ENCODE results near the gene CYLD. TPM values are rescaled to one million over a fixed set of nuclear protein-coding genes. Genes with fewer than 3 reads are reported as not detected.

Gene CYLD
- total RNA-seq, 3 donors from 2014 or later, result 40.6 to 62.9 (median 43.4) TPM

- no peaks in the 10 kb centered on the region for H3K36me3 ChIP-seq
- H3K27ac ChIP-seq, result no peak overlapping the region
- H3K27me3 ChIP-seq, result no peaks in the 10 kb centered on the region
- DNase-seq (ENCODE audit: low spot score in 2 of 2), result no peak
- H3K9me3 ChIP-seq, result no peaks in the 10 kb centered on the region
- intact Hi-C loops (cut with DNase I; ENCODE audit: low total_unique reads), result no loop called here
- no peak for TF ChIP-seq CTCF (IDR thresholded peaks at IDR 0.05)
- TF ChIP-seq POLR2A (IDR thresholded peaks at IDR 0.05), result no peak
- no peak for TF ChIP-seq POLR2AphosphoS5 (IDR thresholded peaks at IDR 0.05)
- H3K4me3 ChIP-seq, result no peak overlapping the region
- H3K4me1 ChIP-seq, result no peaks in the 10 kb centered on the region
Measured at GRCh38 chr16:50709980-50710379, 31.9 kb upstream of the CYLD start.

DNA sequence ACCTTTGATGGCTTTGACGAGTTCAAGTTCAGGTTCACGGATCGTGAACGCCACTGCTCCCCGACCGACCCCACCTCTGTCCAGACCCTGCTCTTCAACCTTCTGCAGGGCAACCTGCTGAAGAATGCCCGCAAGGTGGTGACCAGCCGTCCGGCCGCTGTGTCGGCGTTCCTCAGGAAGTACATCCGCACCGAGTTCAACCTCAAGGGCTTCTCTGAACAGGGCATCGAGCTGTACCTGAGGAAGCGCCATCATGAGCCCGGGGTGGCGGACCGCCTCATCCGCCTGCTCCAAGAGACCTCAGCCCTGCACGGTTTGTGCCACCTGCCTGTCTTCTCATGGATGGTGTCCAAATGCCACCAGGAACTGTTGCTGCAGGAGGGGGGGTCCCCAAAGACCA lies 30.8 kb upstream of the CYLD start:
- Histone ChIP-seq H3K36me3 (no peaks in the 10 kb centered on the region), H3K4me3 (no peak overlapping the region), H3K27ac (no peak overlapping the region), H3K27me3 (no peaks in the 10 kb centered on the region), H3K4me1 (no peaks in the 10 kb centered on the region), H3K9me3 (no peaks in the 10 kb centered on the region)
- TF ChIP-seq POLR2AphosphoS5 (IDR thresholded peaks at IDR 0.05) (no peak), POLR2A (IDR thresholded peaks at IDR 0.05) (no peak)
- peak in 1 of 2 donors; percentile 47 for DNase-seq (ENCODE audit: low spot score in 2 of 2)
- intact Hi-C loops (cut with DNase I; ENCODE audit: low total_unique reads), result no loop called here

- H3K4me3 ChIP-seq, result no peak overlapping the region
- H3K36me3 ChIP-seq, result no peaks in the 10 kb centered on the region
- H3K4me1 ChIP-seq, result no peaks in the 10 kb centered on the region
- TF ChIP-seq POLR2AphosphoS5 (IDR thresholded peaks at IDR 0.05) (no peak), POLR2A (IDR thresholded peaks at IDR 0.05) (no peak), CTCF (IDR thresholded peaks at IDR 0.05) (no peak)
- intact Hi-C loops (cut with DNase I; ENCODE audit: low total_unique reads), result no loop called here
- peak in 1 of 2 donors; percentile 41 for DNase-seq (ENCODE audit: low spot score in 2 of 2)
- no peaks in the 10 kb centered on the region for H3K9me3 ChIP-seq
- H3K27me3 ChIP-seq, result no peaks in the 10 kb centered on the region
- peak overlapping the region in 1 of 2 donors; percentile 25 for H3K27ac ChIP-seq
Measured at GRCh38 chr16:50711862-50712559, 29.9 kb upstream of the CYLD start.

GRCh38 chr16:50712560-50712898 lies 29.4 kb upstream of the CYLD start:
- DNase-seq (ENCODE audit: low spot score in 2 of 2), result no peak

DNA sequence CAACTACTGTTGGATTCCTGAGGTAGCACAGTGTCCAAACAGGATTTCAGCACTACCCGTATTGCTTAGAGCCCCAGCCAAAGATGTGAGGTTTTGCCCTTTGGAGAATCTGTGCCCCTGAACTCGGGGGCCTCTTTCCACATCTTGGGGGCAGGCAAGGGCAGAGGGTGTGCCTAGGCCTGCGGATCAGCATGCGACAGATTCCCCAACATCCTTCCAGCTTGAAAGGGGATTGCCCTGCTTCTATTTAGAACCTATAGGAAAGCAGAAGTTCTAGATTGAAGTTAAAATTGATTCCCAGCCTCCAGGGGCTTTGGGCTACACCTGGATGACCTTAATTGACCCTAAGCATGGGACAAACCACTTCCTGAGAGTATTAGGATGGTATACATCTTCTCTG lies 28.9 kb upstream of the CYLD start:
- H3K4me1 ChIP-seq, result no peaks in the 10 kb centered on the region
- no peak for DNase-seq (ENCODE audit: low spot score in 2 of 2)
- H3K4me3 ChIP-seq, result no peak overlapping the region
- no peaks in the 10 kb centered on the region for H3K36me3 ChIP-seq
- intact Hi-C loops (cut with DNase I; ENCODE audit: low total_unique reads), result no loop called here
- H3K9me3 ChIP-seq, result no peaks in the 10 kb centered on the region
- H3K27me3 ChIP-seq, result no peaks in the 10 kb centered on the region
- no peak overlapping the region for H3K27ac ChIP-seq
- no peak for TF ChIP-seq POLR2A (IDR thresholded peaks at IDR 0.05)
- TF ChIP-seq POLR2AphosphoS5 (IDR thresholded peaks at IDR 0.05), result no peak
- no peak for TF ChIP-seq CTCF (IDR thresholded peaks at IDR 0.05)

More at GRCh38 chr16:50712560-50712898, 29.4 kb upstream of the CYLD start:
- Histone ChIP-seq H3K36me3 (no peaks in the 10 kb centered on the region), H3K4me3 (no peak overlapping the region), H3K27me3 (no peaks in the 10 kb centered on the region), H3K4me1 (no peaks in the 10 kb centered on the region), H3K9me3 (no peaks in the 10 kb centered on the region), H3K27ac (no peak overlapping the region)
- intact Hi-C loops (cut with DNase I; ENCODE audit: low total_unique reads), result no loop called here
- TF ChIP-seq POLR2A (IDR thresholded peaks at IDR 0.05), result no peak
- TF ChIP-seq POLR2AphosphoS5 (IDR thresholded peaks at IDR 0.05), result no peak
- no peak for TF ChIP-seq CTCF (IDR thresholded peaks at IDR 0.05)
